DND-41 (cell line): ENCODE measurements around the gene UBL5.

Experiments used
- EZH2 ChIP-seq: IDR thresholded peaks from 3 replicates; pipeline ENCODE4 v1.6.1; 2012; ENCODE audit warnings: borderline replicate concordance, low read depth, mild to moderate bottlenecking, moderate library complexity, low read length, inconsistent platforms; ENCODE audit not compliant: severe bottlenecking
- TF ChIP-seq, protein P1 (sequence below): IDR thresholded peaks from 2 replicates; pipeline ENCODE4 v1.5.1; 2012; ENCODE audit warnings: borderline replicate concordance, low read length, moderate library complexity, mild to moderate bottlenecking; ENCODE audit not compliant: poor library complexity, severe bottlenecking; ENCODE audit errors: extremely low read depth

DNA sequence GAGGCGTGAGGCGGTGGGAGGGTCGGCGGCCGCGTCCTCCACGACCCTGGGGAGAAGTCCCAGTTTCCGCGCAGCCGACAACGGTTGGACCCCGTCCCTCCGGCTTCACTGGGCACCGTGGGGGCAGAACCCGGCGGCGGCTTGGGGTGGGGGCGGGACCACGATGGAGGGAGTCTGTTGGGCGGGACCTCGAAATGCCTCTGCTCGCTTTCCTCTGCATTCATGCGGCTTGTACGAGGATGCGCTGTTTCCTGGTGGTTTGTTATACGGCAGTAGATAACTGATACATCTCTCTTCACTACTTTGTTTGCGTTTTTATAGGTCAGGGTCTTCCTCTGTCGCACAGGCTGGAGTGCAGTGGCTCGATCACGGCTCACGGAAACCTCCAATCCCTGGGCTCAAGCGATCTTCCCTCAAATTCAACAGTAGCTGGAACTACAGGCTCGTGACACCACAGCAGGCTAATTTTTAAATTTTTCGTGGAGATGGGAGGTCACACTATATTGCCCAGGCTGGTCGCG, 34.6 kb upstream of the UBL5 start:
- TF ChIP-seq, protein P1, sequence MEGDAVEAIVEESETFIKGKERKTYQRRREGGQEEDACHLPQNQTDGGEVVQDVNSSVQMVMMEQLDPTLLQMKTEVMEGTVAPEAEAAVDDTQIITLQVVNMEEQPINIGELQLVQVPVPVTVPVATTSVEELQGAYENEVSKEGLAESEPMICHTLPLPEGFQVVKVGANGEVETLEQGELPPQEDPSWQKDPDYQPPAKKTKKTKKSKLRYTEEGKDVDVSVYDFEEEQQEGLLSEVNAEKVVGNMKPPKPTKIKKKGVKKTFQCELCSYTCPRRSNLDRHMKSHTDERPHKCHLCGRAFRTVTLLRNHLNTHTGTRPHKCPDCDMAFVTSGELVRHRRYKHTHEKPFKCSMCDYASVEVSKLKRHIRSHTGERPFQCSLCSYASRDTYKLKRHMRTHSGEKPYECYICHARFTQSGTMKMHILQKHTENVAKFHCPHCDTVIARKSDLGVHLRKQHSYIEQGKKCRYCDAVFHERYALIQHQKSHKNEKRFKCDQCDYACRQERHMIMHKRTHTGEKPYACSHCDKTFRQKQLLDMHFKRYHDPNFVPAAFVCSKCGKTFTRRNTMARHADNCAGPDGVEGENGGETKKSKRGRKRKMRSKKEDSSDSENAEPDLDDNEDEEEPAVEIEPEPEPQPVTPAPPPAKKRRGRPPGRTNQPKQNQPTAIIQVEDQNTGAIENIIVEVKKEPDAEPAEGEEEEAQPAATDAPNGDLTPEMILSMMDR = no peak
- no peak for TF ChIP-seq EZH2
